HG02943 (cell line): ENCODE measurements around the gene TEPSIN.

ENCODE experiments used
- ATAC-seq: cut with Tn5 transposase; IDR thresholded peaks from one replicate; pipeline ENCODE4 v1.9.1; 2021; ENCODE audit warnings: mild to moderate bottlenecking, low read depth, moderate library complexity; ENCODE audit not compliant: unreplicated experiment

The TEPSIN gene

DNA sequence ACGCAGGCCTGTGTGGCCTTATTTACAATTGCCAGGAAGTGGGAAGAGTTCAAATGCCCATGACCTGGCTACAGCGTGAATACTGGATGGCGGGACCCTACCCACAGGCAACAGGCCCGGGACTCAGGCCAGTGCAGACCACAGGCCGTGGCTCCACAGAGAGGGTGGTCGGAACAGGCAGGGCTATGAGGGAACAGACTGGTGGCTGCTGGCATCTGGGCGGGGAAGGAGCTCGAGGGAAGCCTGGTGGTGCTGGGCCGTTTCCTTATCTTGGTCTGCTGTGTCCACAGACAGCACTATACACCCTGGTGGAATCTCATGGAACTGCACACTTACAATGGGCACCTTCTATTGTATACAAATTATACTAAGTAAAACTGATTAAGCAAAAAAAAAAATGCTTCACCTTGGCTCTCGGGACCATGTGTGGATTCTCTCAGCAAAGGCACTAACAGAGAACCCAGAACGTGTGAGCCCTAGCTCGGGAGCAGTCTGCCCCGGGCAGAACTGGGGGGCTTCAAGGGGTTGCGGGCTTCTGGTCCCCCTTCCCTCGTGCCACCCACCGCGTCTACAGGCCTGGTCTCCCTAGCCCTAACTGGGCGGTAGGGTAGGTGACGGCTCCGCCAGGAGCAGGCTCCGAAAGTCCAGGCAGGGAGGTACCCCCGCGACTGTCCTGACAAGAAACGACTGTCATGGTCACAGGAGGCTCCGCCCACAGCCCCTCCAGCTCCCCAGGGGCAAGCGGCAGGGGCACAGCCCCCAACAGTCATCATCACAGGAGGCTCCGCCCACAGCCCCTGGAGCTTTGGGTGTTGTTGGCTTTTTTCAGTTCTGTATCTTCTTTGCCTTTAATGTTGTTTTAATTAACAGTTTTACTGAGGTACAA lies 37.9 kb downstream of the TEPSIN start:
- ATAC-seq, result no peak

- no peak for ATAC-seq
Observed at GRCh38 chr17:81200201-81200600, 38.7 kb downstream of the TEPSIN start.

GRCh38 chr17:81199482-81199830 lies 39.4 kb downstream of the TEPSIN start:
- ATAC-seq, result no peak

DNA sequence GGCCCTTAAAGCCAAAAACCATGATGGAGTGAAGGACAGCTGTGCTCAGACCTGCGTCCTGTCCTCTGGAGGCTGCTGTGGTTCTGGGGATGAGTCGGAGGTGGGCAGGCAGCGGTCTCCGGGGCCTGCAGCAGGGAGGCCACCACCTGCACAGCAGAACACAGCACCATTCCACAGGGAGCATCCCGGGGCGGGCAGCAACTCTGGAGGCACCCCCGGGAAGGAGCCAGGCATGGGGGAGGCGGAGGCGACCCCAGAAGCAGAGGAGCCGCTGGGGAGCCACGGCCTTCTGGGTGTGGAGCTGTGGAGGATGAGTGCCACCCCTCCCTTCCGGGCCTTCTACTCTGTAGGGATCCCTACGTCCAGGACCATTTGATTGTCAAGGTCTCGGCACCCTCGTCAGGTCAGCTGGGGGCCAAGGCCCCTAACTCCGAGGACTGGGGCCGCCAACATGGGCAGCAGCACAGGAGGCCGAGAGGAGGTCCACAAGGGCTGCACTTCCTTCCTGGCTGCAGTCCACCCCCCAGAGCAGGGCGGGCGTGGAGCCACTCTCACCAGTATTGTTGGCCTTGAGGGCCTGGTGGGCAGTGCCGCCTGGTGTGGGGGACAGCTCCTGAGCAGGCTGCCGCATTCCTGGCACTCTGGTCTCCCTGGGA lies 39.9 kb downstream of the TEPSIN start:
- ATAC-seq, result no peak

GRCh38 chr17:81197831-81198490 lies 40.9 kb downstream of the TEPSIN start:
- ATAC-seq, result no peak

DNA sequence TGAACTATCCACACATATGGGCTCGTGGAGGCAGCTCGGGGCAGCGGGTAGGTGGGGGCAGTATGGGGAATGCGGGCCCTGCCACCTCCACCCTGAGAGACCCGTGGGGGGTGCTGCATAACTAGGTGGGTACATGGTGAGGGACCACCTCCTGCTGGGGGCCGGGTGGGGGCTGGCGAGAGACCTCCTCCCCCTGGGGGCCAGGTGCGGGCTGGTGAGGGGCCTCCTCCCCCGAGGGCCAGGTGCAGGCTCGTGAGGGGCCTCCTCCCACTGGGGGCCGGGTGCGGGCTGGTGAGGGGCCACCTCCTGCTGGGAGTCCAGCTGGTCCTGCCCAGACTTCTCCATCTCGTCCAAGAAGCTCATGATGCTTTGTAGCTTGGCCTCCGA lies 41.5 kb downstream of the TEPSIN start:
- ATAC-seq, result no peak

GRCh38 chr17:81196505-81197408 lies 42.1 kb downstream of the TEPSIN start:
- ATAC-seq, result no peak

GRCh38 chr17:81195941-81196495 lies 42.8 kb downstream of the TEPSIN start:
- no peak for ATAC-seq

GRCh38 chr17:81194941-81195901 lies 43.6 kb downstream of the TEPSIN start:
- ATAC-seq, result no peak

DNA sequence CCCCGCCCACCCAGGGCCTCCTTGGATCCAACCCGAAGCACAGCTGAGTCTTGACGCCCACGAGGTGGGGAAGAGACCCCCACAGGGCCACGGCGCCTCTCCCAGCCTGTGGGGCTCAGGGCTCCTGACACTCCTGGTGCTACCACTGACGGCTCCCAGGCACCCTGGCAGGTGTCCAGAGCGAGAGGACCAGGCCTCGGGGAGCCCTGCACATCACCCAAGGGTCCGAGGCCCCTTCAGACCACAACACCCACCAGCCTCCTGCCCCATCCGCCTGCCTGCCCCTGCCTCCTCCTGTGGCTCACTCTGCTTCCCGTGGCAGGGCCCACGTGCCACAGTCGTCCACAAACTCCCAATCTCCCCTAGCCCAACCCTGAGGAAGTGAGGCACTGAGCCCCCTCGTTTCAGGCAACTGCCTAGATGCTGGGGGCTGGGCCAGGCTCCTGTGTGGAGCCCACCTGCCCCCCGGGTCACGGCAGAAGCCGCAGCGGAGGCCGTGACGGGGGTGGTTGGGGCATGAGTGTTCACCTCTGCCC lies 44.6 kb downstream of the TEPSIN start:
- no peak for ATAC-seq

DNA sequence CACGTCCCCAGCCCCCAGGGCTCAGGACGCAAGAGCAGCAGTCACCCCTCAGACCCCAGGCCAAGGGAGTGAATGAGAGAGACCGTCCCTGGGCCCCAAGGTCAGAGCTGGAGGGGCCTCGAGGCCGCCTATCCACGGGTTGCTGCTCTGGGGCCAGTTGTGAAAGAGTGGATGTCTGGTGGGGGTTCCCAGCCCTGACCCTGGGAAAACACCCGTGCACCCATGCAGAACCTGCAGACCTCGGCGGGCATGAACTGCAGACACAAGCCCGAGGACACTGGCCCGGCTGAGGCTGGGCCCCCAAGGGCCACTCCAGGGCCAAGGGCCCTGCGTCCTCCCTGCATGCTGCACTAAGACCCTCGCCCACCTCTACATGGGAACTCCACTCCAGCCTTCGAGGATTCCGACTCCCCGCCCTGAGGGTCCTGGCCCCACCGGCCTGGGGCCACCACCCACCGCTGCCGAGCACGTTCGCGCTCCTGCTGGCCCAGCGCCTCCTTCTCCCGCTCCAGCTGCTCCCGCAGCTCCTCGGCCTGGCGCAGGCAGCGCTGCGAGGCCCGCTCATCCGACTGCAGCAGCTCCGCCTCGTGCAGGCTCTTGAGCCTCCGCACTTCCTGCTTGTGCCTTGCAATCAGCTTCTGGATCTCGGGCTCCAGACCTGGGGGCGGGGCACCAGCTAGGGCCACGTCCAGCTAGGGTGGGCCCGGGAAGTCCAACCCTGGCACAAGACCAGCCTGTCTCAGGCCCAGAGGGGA lies 45.2 kb downstream of the TEPSIN start:
- no peak for ATAC-seq

GRCh38 chr17:81193051-81193410 lies 45.8 kb downstream of the TEPSIN start:
- no peak for ATAC-seq

DNA sequence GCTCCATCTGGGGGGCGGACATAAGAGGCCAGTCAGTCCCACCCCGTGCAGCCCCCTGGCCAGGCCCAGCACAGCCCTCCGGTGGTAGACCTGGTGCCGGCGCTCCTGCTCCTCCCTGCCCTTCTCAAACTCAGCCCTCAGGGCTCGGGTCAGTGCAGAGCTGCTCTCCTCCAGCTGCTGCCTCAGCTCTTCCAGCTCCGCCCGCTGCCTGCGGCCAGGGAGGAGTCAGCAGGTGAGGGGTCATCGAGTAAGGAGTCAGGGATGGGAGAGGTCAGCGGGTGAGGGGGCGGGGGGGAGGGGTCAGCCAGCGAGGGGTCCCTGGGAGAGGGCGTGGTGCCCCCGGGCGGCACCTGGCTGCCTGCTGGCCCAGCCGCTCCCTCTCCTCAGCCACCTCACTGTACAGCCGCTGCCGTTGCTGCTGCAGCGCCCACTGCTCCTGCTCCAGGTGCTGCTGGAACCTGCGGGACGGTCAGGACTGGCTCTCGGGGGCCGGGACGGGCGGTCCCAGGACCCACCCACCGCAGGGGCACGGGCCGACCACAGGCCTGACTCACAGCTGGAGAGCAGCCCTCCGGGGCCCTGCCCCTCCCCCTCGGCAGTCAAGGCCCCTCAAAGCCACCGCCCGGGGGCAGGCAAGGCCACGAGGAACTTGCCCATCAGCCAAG lies 46.3 kb downstream of the TEPSIN start:
- no peak for ATAC-seq

DNA sequence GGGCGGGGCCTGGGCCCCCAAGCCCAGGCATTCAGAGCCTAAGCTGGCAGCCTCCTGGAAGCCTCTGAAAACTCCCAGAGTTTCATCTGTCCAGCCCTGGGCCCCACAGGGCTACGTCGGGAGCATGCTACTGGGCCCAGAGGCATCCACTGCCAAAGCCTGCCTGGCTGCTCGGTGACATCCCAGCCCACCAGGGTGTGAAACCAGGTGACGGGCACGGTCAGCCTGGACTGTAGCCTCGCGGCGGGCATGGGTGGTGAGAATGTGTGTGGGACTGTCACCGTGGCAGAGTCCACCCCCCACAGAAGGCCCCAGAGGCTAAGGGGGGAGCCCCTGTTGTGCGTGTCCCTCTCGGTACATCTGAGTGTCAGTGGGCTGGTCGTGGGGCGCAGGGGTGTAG lies 47.2 kb downstream of the TEPSIN start:
- ATAC-seq, result no peak

DNA sequence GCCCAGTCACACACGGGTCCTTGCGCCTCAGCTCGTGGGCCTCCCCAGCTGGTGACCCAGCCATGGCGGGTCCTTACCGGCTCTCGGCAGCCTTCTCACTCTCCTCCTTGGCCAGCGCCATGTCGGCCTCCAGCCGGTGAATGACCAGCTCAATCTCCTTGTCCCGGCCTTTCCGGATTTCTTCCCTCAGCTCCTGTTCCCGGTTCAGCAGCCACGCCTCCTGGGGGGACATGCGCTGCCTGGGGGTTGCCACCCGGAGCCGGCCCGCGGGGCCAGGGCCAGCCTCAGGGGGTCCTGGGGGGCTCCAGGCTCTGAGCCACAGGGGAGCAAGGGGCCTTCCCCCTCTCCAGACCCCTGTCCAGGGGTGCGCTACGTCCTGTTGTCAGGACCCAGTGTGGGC lies 47.7 kb downstream of the TEPSIN start:
- no peak for ATAC-seq

DNA sequence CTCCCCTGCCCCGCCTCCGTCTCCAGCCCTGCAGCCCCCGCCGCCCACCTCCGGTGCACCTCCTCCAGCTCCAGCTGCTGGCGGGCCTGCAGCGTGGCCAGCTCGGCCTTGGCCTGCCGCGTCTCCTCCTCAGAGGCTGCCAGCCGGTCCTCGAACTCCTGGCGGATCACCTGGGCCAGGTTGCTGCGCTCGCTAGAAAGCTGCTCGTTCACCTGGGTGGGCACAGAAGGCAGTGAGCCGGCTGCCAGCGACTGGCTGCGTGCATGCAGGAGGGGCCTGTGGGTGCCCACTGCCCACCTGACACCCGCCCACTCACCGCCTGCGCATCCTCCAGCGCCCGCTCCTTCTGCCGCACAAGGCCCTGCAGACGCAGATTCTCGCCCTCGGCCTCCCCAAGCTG lies 48.3 kb downstream of the TEPSIN start:
- ATAC-seq, result no peak

DNA sequence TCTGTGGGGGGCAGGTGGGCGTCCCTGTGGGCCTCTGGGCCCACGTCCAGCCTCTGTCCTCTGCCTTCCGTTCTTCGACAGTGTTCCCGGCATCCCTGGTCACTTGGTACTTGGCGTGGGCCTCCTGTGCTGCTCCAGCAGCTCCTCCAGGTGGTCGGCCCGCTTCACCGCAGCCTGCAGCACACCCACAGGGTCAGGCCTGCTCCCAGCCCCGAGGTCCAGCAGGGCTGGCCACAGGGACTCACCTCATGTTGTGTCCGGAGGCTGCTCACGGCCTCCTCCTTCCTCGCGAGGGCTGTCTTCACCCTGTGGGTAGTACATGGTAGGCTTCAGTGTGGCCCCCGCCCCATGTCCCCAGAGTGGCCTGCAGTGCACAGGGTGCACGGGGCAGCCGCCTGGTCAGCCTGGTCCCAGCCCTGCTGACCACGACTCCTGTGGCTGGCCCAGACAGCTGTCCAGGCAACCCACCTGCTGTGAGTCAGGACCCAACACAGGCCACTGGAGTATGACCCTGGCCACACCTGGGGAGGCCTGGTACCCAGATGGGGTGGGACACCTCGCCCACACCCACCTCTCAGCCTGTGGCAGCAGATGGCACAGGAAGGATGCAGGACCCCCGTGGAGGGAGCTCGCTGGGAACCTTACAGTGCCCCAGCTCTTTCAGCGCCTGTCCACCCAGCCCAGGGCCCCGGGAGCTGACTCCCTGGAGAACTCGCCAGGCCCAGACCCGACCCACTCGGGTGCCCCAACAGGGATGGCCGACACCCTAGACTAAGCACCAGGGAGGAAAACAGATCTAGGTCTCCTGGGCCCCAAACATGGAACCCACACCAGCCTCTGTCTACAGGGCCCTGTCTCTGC lies 49.0 kb downstream of the TEPSIN start:
- no peak for ATAC-seq
